GM18870 (cell line): ENCODE data around the gene GAS2L2.

Source experiments
- ATAC-seq: cut with Tn5 transposase; IDR thresholded peaks from one replicate; pipeline ENCODE4 v1.9.1; 2021; ENCODE audit warnings: moderate library complexity; ENCODE audit not compliant: unreplicated experiment

GAS2L2 gene

DNA sequence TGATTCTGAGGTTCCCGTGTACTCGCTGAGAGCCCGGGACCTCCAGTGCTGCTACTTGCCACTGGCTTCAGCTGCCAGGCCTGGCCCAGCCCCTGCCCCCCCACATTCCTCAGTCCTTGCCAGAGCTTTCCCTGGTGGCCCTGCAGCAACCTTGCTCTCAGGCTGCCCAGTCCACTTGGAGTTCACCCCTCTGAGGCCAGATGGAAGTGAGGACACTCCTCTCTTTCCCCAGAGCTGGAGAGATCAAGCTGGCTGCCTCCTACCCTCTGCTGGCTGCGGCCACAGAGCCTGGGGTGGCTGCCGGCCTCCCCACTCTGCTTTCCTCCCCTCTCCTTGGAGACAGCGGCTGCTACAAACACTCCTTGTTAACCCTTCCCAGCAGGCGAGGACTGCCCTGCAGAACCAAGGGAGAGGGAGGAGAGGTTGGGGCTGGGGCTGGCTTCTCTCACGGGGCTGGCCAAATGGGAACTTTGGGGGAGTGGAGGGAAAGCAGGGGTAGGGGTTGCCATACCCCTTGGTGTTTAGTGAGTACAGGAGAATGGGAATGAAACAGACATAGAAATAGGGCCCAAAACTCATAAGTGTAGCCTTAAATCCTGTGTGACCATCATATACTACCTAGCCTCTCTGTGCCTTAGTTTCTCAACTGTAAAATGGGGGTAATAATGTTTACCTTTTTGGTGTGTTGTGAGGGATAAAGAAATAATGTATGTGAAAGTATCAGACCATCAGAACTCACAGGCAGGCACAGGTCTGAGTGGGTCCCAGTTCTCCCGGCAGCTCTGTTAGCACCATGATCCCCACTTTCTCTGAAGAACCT, at the start of gene GAS2L2:
GAS2L2 (minus strand) TSS at position 295 of the 820 bp plus-strand sequence. CDS start 389 bp downstream, outside the sequence.
- ATAC-seq, result no peak

DNA sequence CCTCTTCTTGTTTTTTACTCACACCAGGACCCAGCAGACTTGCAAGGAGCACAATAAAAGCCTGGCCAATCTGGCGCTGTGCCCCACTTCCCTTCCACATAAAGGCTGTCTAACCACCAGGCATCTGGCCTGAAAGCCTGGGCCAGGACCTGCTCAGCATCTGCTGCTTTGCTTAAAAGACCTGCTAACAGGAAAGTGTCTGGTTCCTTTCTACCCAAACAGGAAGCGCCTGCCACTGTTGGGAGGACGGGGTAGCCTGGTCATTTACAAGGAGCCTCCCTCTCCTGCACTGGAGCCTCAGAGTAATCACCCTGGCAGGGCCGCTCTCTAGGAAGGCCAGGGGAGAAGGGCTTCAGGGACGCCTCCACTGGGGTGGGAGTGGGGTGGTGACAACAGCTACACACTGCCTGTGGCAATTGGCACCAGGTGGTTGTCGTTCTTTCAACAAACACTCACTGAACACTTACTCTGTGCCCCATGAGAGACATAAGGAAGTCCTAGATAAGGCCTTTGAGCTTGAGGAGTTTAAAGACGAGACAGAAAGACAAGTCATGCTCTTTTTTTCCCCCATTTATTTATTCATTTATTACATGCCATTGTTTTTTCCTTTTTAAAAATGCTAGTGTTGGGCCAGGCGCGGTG, 48.7 kb upstream of the GAS2L2 start:
- no peak for ATAC-seq

DNA sequence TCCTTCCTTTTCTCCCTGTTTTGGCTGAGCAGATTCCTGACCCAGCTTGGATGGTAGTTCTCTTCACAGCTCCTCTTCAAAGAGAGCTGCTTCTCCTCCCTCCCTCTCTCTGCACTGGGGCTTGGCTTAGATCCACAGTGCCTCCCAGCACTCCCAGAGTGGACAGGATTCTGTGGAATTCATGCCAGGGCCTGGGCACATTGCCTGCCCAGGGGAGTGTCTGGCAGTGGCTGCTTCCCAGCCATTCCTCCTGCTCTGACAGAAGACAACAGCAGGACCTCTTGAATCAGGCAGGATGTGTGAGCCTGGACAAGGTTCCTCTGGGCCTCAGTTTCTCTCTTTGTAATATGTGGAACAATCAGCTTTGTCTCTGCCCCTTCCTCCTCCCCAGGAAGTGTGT, 46.9 kb upstream of the GAS2L2 start:
- ATAC-seq, result no peak

DNA sequence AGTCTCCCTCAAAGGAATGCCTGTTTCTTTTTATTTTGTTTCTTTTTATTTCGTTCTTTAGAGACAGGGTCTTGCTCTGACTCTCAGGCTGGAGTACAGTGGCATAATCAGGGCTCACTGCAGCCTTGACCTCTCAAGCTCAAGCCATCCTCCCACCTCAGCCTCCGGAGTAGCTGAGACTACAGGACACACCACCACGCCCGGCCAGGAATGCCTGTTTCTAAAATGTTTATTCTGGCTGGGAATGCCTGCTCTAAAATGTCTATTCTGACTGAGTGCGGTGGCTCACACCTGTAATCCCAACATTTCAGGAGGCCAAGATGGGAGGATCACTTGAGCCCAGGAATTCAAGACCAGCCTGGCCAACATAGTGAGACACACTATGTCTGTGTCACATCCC, 44.9 kb upstream of the GAS2L2 start:
- no peak for ATAC-seq

DNA sequence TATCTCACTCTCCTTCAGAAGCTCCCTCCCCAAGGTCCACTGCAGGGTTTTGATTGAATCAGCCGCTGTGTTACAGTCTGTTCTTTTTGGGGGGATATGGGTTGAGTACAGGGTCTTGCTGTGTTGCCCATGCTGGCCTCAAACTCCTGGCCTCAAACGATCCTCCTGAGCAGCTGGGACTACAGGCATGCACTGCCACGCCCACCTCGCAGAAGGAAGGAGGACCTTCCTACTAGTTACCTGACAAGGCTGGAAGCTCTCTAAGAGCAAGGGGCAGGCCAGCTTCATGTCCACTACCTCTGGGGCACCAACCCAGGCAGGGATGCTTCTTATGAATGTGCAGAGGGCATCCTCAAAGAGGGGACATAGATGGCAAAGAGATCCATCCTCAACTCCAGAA, 44.3 kb upstream of the GAS2L2 start:
- no peak for ATAC-seq

DNA sequence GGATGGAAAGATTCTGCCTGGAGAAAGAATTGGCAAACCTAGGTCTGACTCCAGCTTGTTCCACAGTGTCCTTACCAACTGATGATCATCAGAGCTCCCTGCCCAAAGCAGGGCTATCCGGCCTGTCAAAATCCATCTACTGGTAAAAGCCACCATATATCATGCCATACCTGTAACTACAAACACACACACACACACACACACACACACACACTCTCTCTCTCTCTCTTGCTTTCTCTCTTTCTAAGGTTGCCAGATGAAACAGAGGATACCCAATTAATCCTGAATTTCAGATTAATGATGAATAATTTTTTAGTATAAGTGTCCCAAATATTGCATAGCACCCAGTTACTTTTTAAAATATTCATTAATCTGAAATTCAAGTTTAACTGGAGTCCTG, 43.9 kb upstream of the GAS2L2 start:
- no peak for ATAC-seq

DNA sequence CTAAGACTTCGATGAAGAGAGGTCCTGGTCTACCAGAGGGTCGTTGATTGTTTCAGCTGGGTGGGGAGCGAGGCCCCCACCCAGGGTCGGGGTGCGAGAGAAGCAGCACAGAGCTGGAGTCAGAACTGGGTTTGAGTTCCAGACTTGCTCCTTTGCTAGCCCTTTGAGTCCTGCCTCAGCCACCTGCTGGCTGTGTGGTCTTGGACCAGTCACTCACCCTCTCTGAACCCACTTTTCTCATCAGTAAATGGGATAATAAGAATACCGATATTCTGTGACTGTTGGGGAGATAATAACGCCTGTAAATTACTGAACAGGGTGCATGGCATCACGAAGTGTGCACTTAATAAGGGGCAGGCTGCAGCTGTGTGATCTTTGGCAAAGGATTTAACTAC, 42.8 kb upstream of the GAS2L2 start:
- no peak for ATAC-seq

DNA sequence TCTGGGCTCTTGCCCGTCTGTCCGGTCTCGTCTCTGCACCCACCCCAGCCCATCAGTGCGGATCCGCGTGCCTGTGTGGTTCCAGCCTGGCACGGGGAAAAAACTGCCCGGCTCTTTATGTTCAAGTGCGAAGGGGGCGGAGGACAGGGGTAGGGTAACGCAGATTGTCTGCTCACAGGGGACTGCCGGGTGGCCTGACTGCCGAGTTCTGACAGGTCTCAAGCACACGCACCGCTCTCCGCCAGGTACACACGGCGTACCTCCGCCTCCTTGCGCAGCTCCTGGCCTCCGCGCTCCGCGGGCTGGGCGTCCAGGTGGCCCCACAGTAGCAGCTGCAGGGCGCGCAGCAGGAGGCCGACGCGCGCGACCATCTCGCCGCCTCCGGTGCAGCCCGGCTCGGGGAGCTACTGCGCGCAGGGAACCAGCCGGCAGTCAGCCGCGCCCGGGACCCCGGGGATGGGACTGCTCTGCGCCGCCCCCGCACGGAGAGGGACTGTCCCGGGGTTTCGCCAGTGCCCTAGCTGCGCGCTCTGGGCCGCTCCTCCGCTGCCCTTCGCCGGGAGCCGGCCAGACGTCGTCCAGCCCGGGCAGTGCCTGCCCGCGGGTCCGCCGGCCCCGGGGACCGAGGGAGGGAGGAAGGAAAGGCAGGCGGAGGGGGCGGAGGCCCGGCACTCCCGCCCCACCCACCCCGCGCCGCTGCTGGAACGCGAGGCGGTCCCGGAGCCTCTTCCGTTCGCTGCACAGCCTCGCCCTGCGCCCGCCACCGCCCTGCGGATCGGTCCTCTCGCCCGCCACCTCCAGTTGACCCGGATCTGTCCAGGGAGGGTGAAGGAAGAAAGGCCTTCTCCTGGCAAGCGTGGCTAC, 42.2 kb upstream of the GAS2L2 start, which contains the start of gene MMP28:
MMP28 (minus strand) TSS at position 635 of the 864 bp plus-strand sequence; CDS start at position 371, 264 bp downstream.
- ATAC-seq, result no peak

DNA sequence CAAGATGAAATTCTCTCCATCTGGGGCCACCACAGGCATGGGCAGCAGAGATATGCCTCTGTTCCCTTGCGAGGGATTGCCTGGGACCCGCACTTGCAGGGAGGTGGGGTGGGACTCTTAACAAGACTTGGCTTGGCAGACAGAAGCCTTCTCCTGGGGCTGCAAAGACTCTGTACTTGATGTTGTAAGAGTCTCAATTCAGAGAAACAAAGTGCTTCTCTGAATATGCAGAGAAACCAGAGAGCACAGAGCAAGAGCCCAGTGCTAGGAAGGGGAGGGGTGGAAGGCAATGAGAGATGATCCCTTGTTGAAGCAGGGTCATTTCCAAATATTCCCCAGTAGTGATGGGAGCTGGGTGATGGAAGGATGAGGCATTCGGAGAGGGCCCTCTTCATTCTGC, 40.2 kb upstream of the GAS2L2 start:
- ATAC-seq, result no peak

DNA sequence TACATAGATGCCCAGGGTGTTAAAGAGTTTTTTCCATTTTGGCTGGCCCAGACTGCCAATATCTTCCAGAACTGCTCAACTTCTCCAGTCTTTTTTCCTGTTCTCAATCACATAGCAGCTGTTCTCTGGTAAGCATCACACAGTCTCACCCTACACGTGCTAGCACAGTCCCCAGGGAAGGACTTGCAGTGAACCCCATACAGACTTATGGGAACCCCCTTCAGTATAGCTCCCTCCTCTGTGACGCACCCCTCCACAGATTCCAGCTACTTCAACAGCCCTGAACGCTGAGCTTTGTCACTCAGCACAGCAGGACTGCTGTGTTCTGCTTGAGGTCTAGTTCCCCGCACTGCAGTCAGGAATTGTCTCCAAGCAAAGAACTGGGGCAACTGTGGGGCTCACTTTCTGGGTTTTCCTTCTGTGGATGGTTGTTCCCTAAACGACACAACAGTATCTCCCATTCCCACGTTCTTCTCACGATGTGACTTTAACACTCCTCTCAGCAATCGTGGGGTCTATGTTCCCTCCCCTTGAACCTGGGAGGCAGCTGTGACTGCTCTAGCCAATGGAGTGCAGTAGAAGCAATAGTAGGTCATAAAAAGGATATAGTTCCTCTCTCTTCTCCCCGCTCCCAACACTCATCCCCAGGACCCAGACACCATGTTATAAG, 38.8 kb upstream of the GAS2L2 start:
- ATAC-seq, result no peak

DNA sequence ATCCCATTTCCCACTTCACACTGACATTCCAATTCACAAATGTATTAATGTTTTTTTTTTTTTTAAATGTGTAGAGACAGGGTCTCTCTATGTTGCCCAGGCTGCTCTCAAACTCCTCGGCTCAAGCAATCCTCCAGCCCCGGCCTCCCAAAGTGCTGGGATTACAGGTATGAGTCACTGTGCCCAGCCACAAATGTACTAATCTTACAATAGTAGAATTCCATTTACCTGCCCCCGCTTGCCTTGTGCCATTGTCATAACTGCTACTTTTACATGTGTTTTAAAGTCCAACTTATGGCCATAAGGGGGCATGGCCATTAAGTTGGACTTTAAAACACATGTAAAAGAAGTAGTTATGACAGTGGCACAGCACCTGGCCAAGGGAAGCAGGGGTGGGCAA, 37.8 kb upstream of the GAS2L2 start:
- ATAC-seq, result no peak

DNA sequence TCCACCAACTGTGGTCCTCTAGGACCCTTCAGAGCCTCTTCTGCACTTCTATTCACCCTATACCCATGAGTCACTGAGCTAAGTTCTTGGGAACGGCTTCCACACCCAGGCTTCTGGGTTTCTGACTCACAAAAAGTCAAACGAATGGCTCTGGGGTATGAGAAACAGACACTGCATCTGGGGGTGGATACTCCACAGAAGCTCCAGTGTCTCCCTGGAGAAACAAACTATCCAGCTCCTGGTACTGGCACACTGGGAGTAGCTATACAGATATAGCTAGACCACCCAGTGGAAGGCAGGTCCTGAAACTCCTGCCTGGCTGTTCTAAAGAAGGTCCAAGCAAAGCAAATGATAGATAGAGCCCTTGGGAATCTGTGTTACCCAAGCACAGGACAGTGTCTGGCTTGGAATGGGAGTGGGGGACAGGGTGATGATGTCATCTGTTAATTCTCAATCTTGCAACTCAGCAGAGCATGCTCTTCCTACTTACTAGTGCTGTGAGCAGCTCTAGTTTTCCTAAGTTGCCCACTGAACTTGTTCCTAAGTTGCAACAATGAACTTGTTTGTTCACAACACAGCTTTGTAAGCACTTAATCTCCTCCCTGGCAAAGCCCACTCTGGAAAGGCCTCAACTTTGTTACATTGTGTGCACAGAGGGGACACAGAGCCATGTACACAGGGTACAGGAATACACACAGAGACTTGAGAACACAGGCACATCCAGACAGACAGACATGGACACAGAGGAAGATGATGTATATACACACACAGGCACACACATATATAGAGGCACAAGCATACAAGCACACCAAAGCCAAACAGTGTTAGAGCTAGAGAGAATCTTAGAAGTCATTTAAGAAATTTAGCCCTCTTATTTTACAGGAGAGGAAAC, 35.7 kb upstream of the GAS2L2 start:
- no peak for ATAC-seq

DNA sequence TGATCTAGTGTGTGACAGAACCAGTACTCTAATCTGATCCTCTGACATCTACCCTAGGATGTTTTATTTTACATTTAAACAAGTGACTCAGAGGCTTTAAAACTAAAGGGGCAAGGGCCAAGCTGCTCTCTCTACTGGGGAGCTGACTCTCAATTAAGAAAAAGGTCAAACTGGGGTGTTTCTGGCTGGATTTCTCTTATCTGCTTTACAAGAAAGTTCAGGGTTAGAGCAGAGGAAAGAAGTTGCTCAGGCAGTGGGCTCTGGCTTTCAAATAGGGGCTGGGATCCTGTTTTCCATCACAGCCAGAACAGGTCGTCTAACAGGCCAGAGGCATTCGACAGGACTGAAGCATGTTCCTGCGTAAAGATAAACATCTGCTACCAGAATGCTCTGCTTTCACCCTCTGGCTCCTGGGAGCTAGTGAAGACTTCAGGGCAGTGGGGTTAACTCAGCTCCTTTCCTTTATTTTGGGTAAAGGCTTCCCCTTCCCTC, 33.9 kb upstream of the GAS2L2 start:
- no peak for ATAC-seq

DNA sequence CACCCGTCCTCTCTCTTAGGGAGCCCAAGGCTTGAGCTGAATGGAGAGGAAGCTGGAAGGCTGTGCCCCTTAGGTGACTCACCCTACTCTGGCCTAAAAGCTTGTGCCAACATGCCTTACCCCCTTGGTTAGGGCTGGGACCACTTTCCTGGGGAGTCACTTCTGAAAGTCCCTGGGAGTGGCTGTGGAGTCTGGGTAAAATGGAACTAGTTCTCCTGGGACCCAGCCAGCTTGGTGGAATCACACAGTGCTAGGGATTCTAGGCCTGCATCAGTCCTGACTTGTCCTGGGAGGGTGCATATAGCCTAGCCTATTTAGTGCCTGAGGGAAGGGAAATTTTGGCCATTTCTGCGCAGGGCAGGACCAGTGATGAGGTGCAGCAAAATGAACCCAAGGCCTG, 31.9 kb upstream of the GAS2L2 start:
- no peak for ATAC-seq

DNA sequence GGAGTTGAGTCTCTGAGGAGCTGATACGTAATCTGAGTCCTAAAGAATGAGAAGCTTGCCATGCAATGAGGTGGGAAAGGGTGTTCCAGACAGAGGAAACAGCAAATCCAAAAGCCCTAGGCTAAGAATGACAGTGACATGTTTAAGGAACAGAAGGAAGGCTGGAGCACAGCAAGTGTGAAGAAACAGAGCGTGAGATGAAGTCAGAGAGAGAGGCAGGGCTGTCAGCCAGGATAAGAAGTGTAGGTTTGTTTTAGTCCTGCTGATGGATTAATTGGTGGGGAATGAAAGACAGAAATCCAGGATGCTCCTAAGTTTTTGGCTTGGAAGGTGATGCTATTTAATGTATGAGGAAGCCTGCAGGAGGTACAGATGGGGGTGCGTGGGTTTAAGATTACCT, 27.9 kb upstream of the GAS2L2 start:
- no peak for ATAC-seq

DNA sequence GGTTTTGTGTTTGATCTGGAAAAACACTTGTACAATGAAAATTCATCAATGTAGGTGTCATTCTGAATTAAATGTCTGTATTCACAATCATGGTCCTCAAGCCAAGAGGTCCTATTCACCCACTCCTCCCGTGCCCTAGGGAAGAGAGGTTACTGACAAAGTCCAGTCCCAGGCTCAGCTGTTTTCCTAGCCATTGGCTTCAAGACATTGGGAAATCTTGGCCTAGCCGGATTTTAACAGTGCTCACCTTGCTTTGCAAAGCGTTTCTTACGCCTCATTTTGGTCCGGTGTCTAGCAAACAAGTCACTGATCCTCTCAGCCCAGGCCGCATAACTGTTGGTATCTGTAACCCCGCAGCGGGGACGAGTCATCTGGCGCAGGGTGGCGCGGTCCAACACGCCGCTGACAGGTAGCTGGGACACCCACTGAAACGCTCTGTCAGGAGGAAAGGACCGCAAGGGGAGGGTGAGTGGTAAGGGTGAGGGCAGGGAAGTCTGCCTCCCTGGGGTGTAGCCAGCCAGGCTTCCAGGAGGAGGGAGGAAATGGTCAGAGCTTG, 25.7 kb upstream of the GAS2L2 start:
- ATAC-seq, result no peak

DNA sequence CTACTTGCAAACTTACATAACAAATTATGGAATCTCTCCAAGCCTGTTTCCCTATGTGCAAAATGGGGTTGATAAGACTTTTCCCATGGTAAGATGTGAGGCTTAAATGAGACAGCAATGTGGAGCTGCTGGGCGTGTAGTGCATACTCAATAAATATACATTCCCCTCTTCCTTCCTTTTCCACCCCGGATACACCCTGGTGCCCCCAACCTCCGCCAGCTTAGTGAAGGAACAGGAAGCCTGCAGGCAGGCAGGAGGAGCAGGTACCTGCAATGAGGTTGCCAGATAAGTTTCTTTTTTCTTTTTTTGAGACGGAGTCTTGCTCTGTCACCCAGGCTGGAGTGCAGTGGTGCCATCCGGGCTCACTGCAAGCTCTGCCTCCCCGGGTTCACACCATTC, 22.5 kb upstream of the GAS2L2 start:
- ATAC-seq, result no peak

DNA sequence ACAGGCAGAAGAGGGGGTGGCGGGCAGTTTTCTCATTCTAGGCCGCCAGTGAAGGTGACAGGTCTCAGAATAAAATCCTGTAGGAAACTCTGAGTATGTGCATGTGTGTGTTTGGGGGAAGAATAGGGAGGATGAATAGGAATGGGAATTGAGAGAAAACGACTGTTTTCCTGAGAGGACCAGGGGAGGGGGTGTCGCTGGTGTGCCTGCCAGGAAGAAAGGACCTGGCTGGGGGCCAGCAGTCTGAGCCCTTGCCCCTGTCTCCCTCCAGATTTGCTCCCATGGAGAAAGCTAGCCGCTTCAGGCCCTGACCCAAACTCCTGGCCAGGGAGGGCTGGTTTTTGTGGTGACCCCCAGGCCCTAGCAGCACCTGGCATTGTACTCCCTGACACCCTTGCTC, 22.0 kb upstream of the GAS2L2 start:
- ATAC-seq, result no peak

DNA sequence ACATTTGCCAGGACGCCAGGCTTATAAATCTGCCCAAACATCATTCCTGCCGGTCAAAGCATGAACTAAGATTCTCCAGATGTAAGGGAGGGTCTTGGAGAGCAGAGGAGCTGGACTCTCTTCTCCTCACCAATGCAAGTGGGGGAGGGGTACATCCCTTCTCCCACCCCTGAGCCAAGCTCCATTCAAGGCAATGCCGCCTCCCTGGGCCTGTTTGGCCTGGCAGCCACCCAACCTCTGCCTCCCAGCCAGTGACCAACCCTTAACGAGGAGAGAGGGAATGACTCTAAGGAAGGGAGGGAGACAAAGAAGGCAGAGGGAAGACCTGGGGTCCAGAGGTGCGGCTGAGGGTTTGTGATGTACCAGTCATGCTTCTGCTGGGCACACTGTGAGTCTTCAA, 21.5 kb upstream of the GAS2L2 start:
- ATAC-seq, result no peak
